Activated T-helper 17 cell treated with anti-CD3 and anti-CD28 coated beads, Interleukin-2, amount 50 U/mL, for 72 hours (primary cell): ENCODE results near the gene CAMP. TPM values are rescaled to one million over a fixed set of nuclear protein-coding genes. Genes with fewer than 3 reads are reported as not detected.
A peak's percentile ranks its signal among the peaks of the same experiment; 100 is the strongest.

Source experiments
- ATAC-seq: fragments of 150-1000 bp; cut with Tn5 transposase; replicated peaks from 2 replicates; pipeline ENCODE4 v1.10.0; 2021; ENCODE audit warnings: mild to moderate bottlenecking, moderate library complexity
- H3K27ac Mint-ChIP-seq: one replicate; pipeline ENCODE4 v1.8.0; 2022; ENCODE audit warnings: mixed read lengths
- H3K27me3 Mint-ChIP-seq: one replicate; pipeline ENCODE4 v1.8.0; 2022; ENCODE audit warnings: mixed read lengths
- H3K36me3 Mint-ChIP-seq: one replicate; pipeline ENCODE4 v1.8.0; 2022; ENCODE audit warnings: low read depth, mild to moderate bottlenecking, mixed read lengths
- H3K4me1 Mint-ChIP-seq: one replicate; pipeline ENCODE4 v1.8.0; 2022; ENCODE audit warnings: mixed read lengths
- H3K4me3 Mint-ChIP-seq: one replicate; pipeline ENCODE4 v1.8.0; 2022; ENCODE audit warnings: mild to moderate bottlenecking, mixed read lengths
- H3K9me3 Mint-ChIP-seq: one replicate; pipeline ENCODE4 v1.8.0; 2022; ENCODE audit warnings: mixed read lengths
- total RNA-seq, 2 donors: library from RNA; stranded (reverse); gene quantifications; one replicate each; pipeline ENCODE4 v1.2.3, GENCODE V29; 2022

CAMP gene
- total RNA-seq: not detected

- ATAC-seq: no peak
- no peak within 1 kb of the TSS for H3K4me3 Mint-ChIP-seq
- H3K27me3 Mint-ChIP-seq: peaks cover 3% of the 10 kb centered on the region
Observed at GRCh38 chr3:48222616-48223513, at the start of gene CAMP. Gene CAMP, plus strand, starts transcription at chr3:48223495. Its CDS starts 17 bp downstream, at chr3:48223512.

GRCh38 chr3:48178072-48178471 lies 45.2 kb upstream of the CAMP start:
- Mint-ChIP-seq H3K36me3 (peaks cover 93% of the 10 kb centered on the region), H3K9me3 (no peaks in the 10 kb centered on the region), H3K27me3 (no peaks in the 10 kb centered on the region), H3K4me3 (no peak overlapping the region), H3K4me1 (no peaks in the 10 kb centered on the region), H3K27ac (no peak overlapping the region)
- no peak for ATAC-seq

More at GRCh38 chr3:48222616-48223513, at the start of gene CAMP:
- no peaks in the 10 kb centered on the region for H3K36me3 Mint-ChIP-seq
- no peaks in the 10 kb centered on the region for H3K9me3 Mint-ChIP-seq
- peaks cover 3% of the 10 kb centered on the region for H3K4me1 Mint-ChIP-seq
- peak within 1 kb of the TSS; percentile 75 for H3K27ac Mint-ChIP-seq

GRCh38 chr3:48180021-48180420 lies 43.3 kb upstream of the CAMP start:
- ATAC-seq: no peak
- Mint-ChIP-seq H3K4me3 (no peak overlapping the region), H3K27me3 (no peaks in the 10 kb centered on the region), H3K4me1 (no peaks in the 10 kb centered on the region), H3K36me3 (peaks cover 98% of the 10 kb centered on the region), H3K27ac (no peak overlapping the region), H3K9me3 (no peaks in the 10 kb centered on the region)

GRCh38 chr3:48180531-48181253 lies 42.6 kb upstream of the CAMP start:
- Mint-ChIP-seq H3K9me3 (no peaks in the 10 kb centered on the region), H3K36me3 (peaks cover 98% of the 10 kb centered on the region), H3K4me1 (no peaks in the 10 kb centered on the region), H3K4me3 (no peak overlapping the region), H3K27me3 (no peaks in the 10 kb centered on the region), H3K27ac (no peak overlapping the region)
- ATAC-seq: no peak

- H3K36me3 Mint-ChIP-seq: peaks cover 81% of the 10 kb centered on the region
- H3K9me3 Mint-ChIP-seq: no peaks in the 10 kb centered on the region
- no peak overlapping the region for H3K4me3 Mint-ChIP-seq
- no peak for ATAC-seq
- peaks cover 5% of the 10 kb centered on the region for H3K27me3 Mint-ChIP-seq
- peaks cover 9% of the 10 kb centered on the region for H3K4me1 Mint-ChIP-seq
- H3K27ac Mint-ChIP-seq: no peak overlapping the region
Observed at GRCh38 chr3:48184299-48184698, 39.0 kb upstream of the CAMP start.

GRCh38 chr3:48185129-48185528 lies 38.2 kb upstream of the CAMP start:
- Mint-ChIP-seq H3K36me3 (peaks cover 73% of the 10 kb centered on the region), H3K27ac (no peak overlapping the region), H3K4me1 (peaks cover 9% of the 10 kb centered on the region), H3K27me3 (peaks cover 5% of the 10 kb centered on the region), H3K9me3 (no peaks in the 10 kb centered on the region), H3K4me3 (no peak overlapping the region)
- ATAC-seq: no peak

- peak overlapping the region; percentile 89 for H3K4me3 Mint-ChIP-seq
- ATAC-seq: no peak
- H3K9me3 Mint-ChIP-seq: no peaks in the 10 kb centered on the region
- H3K27me3 Mint-ChIP-seq: peaks cover 5% of the 10 kb centered on the region
- peaks cover 9% of the 10 kb centered on the region for H3K4me1 Mint-ChIP-seq
- H3K36me3 Mint-ChIP-seq: peaks cover 57% of the 10 kb centered on the region
- peak overlapping the region; percentile 64 for H3K27ac Mint-ChIP-seq
Observed at GRCh38 chr3:48186631-48187300, 36.5 kb upstream of the CAMP start.

- Mint-ChIP-seq H3K27ac (peak overlapping the region; percentile 64), H3K4me3 (peak overlapping the region; percentile 89), H3K4me1 (peaks cover 9% of the 10 kb centered on the region), H3K36me3 (peaks cover 52% of the 10 kb centered on the region), H3K27me3 (peaks cover 5% of the 10 kb centered on the region), H3K9me3 (no peaks in the 10 kb centered on the region)
- ATAC-seq: no peak
Observed at GRCh38 chr3:48187301-48187578, 36.1 kb upstream of the CAMP start.

- Mint-ChIP-seq H3K4me3 (peak overlapping the region; percentile 89), H3K27ac (peak overlapping the region; percentile 71), H3K9me3 (no peaks in the 10 kb centered on the region), H3K4me1 (peaks cover 9% of the 10 kb centered on the region), H3K27me3 (peaks cover 5% of the 10 kb centered on the region), H3K36me3 (peaks cover 47% of the 10 kb centered on the region)
- peak; percentile 47 for ATAC-seq
Observed at GRCh38 chr3:48187579-48188265, 35.6 kb upstream of the CAMP start.

GRCh38 chr3:48188266-48189201 lies 34.8 kb upstream of the CAMP start, which contains the start of gene CDC25A:
Gene CDC25A, minus strand, starts transcription at chr3:48188417. Its CDS starts 470 bp downstream, at chr3:48187947.
- peaks cover 39% of the 10 kb centered on the region for H3K36me3 Mint-ChIP-seq
- ATAC-seq: peak; percentile 99
- H3K4me3 Mint-ChIP-seq: peak within 1 kb of the TSS; percentile 89
- no peaks in the 10 kb centered on the region for H3K9me3 Mint-ChIP-seq
- H3K4me1 Mint-ChIP-seq: peaks cover 9% of the 10 kb centered on the region
- peak within 1 kb of the TSS; percentile 71 for H3K27ac Mint-ChIP-seq
- peaks cover 5% of the 10 kb centered on the region for H3K27me3 Mint-ChIP-seq

- peaks cover 31% of the 10 kb centered on the region for H3K36me3 Mint-ChIP-seq
- peaks cover 9% of the 10 kb centered on the region for H3K4me1 Mint-ChIP-seq
- no peaks in the 10 kb centered on the region for H3K9me3 Mint-ChIP-seq
- H3K4me3 Mint-ChIP-seq: peak overlapping the region; percentile 89
- peaks cover 7% of the 10 kb centered on the region for H3K27me3 Mint-ChIP-seq
- peak overlapping the region; percentile 71 for H3K27ac Mint-ChIP-seq
- no peak for ATAC-seq
Observed at GRCh38 chr3:48189321-48189720, 34.0 kb upstream of the CAMP start.

- Mint-ChIP-seq H3K4me1 (peaks cover 9% of the 10 kb centered on the region), H3K27me3 (peaks cover 8% of the 10 kb centered on the region), H3K4me3 (no peak overlapping the region), H3K9me3 (no peaks in the 10 kb centered on the region), H3K36me3 (peaks cover 15% of the 10 kb centered on the region), H3K27ac (no peak overlapping the region)
- no peak for ATAC-seq
Observed at GRCh38 chr3:48190911-48191310, 32.4 kb upstream of the CAMP start.

- Mint-ChIP-seq H3K36me3 (no peaks in the 10 kb centered on the region), H3K4me1 (no peaks in the 10 kb centered on the region), H3K4me3 (no peak overlapping the region), H3K27ac (no peak overlapping the region), H3K27me3 (peaks cover 3% of the 10 kb centered on the region), H3K9me3 (no peaks in the 10 kb centered on the region)
- ATAC-seq: peak; percentile 14
Observed at GRCh38 chr3:48194446-48195071, 28.7 kb upstream of the CAMP start.
